NCI-H2227 (cell line): Measurements from ENCODE around the gene PMAIP1.

Experiments used
- DNase-seq: peaks from one replicate; lab custom pipeline; 2025; ENCODE audit not compliant: unreplicated experiment; lab: John Stamatoyannopoulos, UW

PMAIP1 gene

DNA sequence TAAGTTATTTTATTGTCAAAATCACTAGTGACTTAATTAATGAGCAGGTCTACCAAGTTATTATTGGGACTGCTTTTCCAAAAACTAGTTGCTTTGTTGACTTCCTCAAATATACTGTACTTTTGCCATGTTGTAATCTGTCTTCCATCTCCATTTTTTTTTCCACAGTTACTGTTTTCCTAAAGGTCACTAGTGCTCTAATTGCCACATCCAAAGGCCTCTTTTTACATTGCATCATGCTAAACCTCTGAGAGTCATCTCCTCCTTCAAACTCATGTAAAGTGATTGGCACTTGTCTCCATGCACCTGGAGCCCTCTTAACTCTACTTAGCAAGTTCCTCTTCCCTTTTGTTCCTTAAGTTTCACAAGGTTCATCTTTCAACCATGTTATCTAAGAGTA is 11.8 kb downstream of the PMAIP1 start:
- no peak for DNase-seq

DNA sequence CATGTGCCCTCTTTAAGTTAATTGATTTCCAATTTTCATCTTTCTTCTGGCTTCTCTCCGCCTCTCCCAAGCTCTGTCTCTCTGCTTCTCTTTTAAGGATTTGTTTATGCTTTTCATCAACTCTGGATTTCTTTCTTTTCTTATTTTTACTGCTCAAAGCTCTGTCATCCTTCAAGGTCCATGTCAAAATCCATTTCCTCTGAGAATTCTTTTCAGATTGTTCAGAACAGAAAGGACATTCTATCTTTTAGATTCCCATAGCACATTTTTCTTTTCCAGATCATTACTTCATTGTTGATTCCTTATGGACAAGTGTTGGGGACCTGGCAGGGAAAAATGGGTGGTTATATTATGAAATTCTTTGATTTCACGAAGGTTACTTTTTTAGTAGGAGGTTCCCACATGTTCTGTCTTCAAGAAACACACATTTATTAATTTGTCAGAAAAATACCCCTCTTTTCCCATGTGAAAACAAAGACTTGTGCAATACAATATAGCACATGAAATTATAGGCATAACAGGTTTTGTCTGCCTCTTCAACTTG is 12.3 kb downstream of the PMAIP1 start:
- no peak for DNase-seq

- no peak for DNase-seq
Measured at GRCh38 chr18:59915606-59916005, 15.8 kb downstream of the PMAIP1 start.

DNA sequence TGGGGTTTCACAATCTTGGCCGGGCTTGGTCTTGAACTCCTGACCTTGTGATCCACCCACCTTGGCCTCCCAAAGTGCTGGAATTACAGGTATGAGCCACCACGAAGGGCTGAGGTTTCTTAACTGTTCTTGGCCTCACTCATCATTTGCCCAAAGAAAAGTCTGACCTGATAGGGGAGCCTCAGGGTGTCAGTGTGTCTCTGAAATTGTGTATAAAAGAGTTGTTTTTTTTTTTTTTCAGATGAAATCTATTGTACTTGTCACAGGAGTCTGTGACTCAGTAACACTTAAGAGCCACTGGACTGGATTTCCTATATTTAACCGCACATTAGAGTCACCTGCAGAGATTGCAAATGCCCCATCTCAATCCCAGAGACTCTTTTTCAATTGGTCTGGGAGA is 16.9 kb downstream of the PMAIP1 start:
- DNase-seq: no peak

- DNase-seq: no peak
Measured at GRCh38 chr18:59917422-59917821, 17.6 kb downstream of the PMAIP1 start.

GRCh38 chr18:59918320-59918755 is 18.5 kb downstream of the PMAIP1 start:
- DNase-seq: peak; percentile 78

- DNase-seq: no peak
Measured at GRCh38 chr18:59918997-59919396, 19.2 kb downstream of the PMAIP1 start.

DNA sequence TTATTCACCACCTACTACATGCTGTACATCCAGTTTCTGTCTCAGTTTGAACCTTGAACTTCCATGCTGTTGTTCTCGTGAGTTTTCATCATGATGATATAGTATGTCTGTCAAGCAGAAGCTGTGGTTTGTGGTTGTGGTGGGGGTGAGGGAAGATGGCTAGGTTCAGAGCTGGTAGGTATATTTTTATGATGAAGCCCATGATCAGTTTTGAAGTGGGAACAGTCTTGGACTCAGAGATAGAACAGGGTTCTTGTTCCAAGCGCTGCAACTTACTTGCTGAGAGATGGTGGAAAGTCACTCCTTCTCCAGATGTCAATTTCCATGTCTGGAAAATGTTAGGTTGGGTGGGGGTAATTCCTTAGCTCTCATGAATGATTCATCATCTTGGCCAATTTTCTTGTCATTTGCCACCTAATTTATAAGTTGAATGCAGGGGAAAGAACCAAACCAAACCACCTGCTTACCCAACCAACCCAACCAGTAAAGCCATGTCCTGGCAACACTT is 21.6 kb downstream of the PMAIP1 start:
- no peak for DNase-seq

DNA sequence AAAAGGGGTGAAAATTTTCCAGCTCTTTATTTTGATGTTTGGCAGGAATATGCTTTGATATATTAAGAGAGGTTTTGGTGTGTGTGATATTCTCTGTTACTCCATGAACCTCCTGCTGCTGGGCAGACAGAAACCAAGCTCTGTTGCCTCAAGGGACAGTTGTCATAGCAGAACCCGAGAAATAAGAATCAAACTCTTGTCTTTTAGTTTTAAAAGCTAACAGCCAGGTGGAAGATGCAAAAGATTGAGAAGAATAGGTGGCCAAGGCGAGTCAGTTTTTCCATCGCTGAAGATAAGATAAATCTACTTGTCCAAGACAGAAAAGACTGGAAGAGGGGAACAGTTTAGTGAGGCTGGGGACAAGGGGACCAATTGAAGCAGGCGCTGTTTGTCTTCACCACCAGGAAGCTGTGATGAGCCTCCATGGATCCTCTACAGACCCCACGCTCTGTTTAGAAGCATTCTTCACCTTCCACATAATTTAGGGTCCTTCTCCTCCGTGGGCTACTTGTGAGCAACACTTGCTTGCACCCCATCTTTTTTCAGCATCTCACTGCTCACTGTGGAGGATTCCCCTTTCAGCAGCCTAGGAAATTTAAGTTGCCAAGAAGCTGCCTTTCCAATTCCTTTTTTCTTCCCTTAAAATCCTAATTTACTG is 23.9 kb downstream of the PMAIP1 start:
- DNase-seq: no peak

DNA sequence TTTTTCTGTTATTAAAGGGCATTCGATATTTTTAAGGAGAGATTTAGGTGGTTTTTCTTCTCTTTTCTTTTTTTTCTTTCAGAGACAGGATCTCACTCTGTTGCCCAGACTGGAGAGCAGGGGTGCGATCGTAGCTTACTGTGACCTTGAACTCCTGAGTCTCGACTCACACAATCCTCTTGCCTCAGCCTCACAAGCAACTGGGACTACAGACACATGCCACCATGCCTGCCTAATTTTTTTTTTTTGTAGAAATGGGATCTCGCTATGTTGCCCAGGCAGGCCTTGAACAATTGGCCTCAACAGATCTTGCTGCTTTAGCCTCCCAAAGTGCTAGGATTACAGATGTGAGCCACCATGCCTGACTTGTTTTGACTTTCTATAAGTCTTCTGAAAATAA is 26.3 kb downstream of the PMAIP1 start:
- no peak for DNase-seq

GRCh38 chr18:59927246-59927825 is 27.5 kb downstream of the PMAIP1 start:
- DNase-seq: no peak

DNA sequence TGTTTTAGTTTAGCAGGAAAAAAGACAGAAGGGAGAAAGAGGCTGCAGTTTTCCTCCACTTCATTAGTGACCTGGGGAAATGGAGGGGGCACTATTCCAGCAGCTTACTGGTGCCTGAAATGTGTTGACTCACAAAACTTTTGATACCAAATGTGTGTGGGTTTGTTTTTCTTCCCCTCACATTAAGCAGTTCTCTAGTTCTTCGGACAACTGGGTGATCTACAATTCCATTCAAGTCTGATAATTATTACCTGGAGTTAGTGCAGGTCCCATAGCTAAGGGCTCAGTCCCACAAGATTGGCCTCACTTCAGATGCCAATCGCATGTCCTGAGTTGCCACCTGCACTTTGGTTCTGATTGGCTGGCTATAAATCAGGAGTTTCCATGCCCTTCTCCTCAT is 28.4 kb downstream of the PMAIP1 start:
- DNase-seq: no peak

- no peak for DNase-seq
Measured at GRCh38 chr18:59929621-59930295, 30.0 kb downstream of the PMAIP1 start.

DNA sequence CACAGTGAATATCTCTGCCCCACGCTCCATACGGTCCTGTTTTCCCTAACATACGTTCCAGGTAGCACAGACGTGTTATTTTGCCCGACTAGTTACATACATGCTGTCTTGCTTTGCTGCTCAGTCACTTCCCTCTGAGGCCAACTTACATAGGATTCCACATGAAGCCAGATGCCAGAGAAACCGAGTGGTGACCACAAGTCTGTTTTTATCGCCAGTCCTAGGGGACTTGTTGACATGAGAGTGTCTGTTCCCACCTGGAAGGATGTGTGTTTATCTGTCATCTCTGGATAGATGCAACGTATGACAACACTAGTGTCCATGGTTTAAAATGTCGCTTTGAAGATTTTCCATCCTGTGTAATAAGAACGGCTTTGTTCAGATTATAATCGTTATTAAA is 32.6 kb downstream of the PMAIP1 start:
- no peak for DNase-seq

- no peak for DNase-seq
Measured at GRCh38 chr18:59938676-59939075, 38.9 kb downstream of the PMAIP1 start.

GRCh38 chr18:59939127-59939526 is 39.3 kb downstream of the PMAIP1 start:
- no peak for DNase-seq

GRCh38 chr18:59940068-59940467 is 40.3 kb downstream of the PMAIP1 start:
- DNase-seq: no peak

DNA sequence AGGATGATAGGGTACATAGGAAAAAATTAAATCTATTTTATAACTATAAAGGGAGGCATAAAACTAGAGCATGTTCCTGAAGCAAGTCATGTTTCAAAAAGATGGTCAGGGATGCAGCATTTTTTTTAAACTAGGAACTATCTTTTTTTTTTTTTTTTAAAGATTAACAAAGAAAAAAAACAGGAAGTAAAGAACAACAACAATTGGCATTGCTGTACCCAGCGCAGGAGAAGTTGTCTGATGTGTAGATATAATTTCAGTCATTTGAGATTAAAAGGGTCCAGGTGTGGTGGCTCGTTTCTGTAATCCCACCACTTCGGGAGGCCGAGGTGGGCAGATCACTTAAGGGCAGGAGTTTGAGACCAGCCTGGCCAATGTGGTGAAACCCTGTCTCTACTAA is 41.5 kb downstream of the PMAIP1 start:
- no peak for DNase-seq

- DNase-seq: no peak
Measured at GRCh38 chr18:59942601-59943000, 42.8 kb downstream of the PMAIP1 start.

- DNase-seq: no peak
Measured at GRCh38 chr18:59945544-59945943, 45.7 kb downstream of the PMAIP1 start.

DNA sequence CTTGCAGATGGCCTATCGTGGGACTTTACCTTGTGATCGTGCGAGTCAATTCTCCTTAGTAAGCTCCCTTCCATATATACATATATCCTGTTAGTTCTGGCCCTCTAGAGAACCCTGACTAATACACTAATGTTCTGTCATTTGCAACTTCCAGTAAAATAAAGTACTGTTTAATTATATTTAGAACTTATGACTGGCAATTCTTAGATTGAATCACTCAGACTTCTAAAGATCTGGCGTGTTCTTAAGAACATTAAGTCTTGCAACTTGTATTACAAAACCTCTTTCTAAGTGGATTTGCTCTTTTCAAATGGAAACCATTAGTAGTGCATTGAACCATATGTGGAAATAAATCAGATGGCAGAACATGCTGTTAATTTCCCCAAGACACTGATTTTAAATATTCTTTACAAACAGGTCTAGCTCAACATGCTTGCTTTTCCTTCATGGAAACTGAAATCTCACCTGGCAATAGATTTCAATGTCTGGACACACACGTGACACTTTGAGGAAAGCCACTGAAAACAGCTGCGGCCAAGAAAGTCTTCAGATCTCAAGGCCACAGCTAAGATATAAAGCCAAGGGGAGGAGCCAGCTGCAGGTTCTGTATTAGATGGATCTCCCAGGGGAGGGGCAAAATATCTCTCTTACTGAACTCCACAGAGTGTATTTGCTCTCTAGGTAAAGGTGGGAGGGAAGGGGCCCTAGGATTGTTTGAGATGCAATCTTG is 50.6 kb downstream of the PMAIP1 start:
- no peak for DNase-seq
